GM23338 (cell line): Measurements from ENCODE around the gene DRC1. TPM values are rescaled to one million over a fixed set of nuclear protein-coding genes. Genes with fewer than 3 reads are reported as not detected.

Experiments
- ATAC-seq: fragments of 200-7000 bp; cut with Tn5 transposase; 3 replicates; pipeline ENCODE4 v1.9.1; 2020
- DNase-seq: peaks from one replicate; pipeline ENCODE4 v3.0.0-alpha.2; 2015; ENCODE audit warnings: low spot score
- H2AFZ ChIP-seq: fragments of 200-600 bp; sonication (generic); 2 replicates; pipeline ENCODE4 v1.8.0; 2016; ENCODE audit warnings: antibody characterized with exemption, mild to moderate bottlenecking, moderate library complexity
- H3F3A ChIP-seq: fragments of 200-600 bp; sonication (generic); replicated peaks from 2 replicates; pipeline ENCODE4 v1.8.0; 2017; ENCODE audit warnings: antibody characterized with exemption, mixed run types, low read depth
- H3K27ac ChIP-seq: fragments of 200-600 bp; sonication (generic); 2 replicates; pipeline ENCODE4 v1.6.1; 2016; ENCODE audit warnings: low read depth
- H3K27me3 ChIP-seq: fragments of 200-600 bp; sonication (generic); 2 replicates; pipeline ENCODE4 v1.8.0; 2016; ENCODE audit warnings: mild to moderate bottlenecking, mixed run types, moderate library complexity; ENCODE audit not compliant: insufficient read depth
- H3K36me3 ChIP-seq: fragments of 200-600 bp; sonication (generic); 2 replicates; pipeline ENCODE4 v1.8.0; 2016; ENCODE audit warnings: mild to moderate bottlenecking; ENCODE audit not compliant: insufficient read depth
- H3K4me1 ChIP-seq: fragments of 200-600 bp; sonication (generic); 2 replicates; pipeline ENCODE4 v1.8.0; 2016; ENCODE audit warnings: mild to moderate bottlenecking, moderate library complexity; ENCODE audit not compliant: insufficient read depth
- H3K4me2 ChIP-seq: fragments of 200-600 bp; sonication (generic); 2 replicates; pipeline ENCODE4 v1.7.1; 2017; ENCODE audit warnings: mixed run types
- H3K4me3 ChIP-seq: fragments of 200-600 bp; sonication (generic); 2 replicates; pipeline ENCODE4 v1.6.1; 2016; ENCODE audit warnings: mixed run types
- H3K79me2 ChIP-seq: fragments of 200-600 bp; sonication (generic); replicated peaks from 2 replicates; pipeline ENCODE4 v1.8.0; 2017; ENCODE audit warnings: mild to moderate bottlenecking; ENCODE audit not compliant: insufficient read depth
- H3K9me2 ChIP-seq: fragments of 200-600 bp; sonication (generic); 2 replicates; pipeline ENCODE4 v1.8.0; 2017; ENCODE audit not compliant: insufficient read depth
- H4K20me1 ChIP-seq: fragments of 200-600 bp; sonication (generic); replicated peaks from 2 replicates; pipeline ENCODE4 v1.8.0; 2017; ENCODE audit warnings: mild to moderate bottlenecking; ENCODE audit not compliant: insufficient read depth
- H3K27ac Mint-ChIP-seq: 2 replicates; pipeline ENCODE4 v1.8.0; 2020; ENCODE audit warnings: inconsistent platforms, mild to moderate bottlenecking, moderate library complexity, mixed read lengths
- H3K27me3 Mint-ChIP-seq: 3 replicates; pipeline ENCODE4 v1.8.0; 2022; ENCODE audit warnings: low read depth, mild to moderate bottlenecking, moderate library complexity, mixed read lengths, inconsistent platforms; ENCODE audit not compliant: insufficient read depth, poor library complexity
- H3K36me3 Mint-ChIP-seq: 3 replicates; pipeline ENCODE4 v1.8.0; 2021; ENCODE audit warnings: low read depth, mild to moderate bottlenecking, inconsistent platforms, moderate library complexity, mixed read lengths
- H3K4me1 Mint-ChIP-seq: 3 replicates; pipeline ENCODE4 v1.8.0; 2020; ENCODE audit warnings: mild to moderate bottlenecking, inconsistent platforms, mixed read lengths
- H3K4me3 Mint-ChIP-seq: 3 replicates; pipeline ENCODE4 v1.8.0; 2021; ENCODE audit warnings: moderate library complexity, mild to moderate bottlenecking, inconsistent platforms, mixed read lengths
- H3K9me3 Mint-ChIP-seq: 3 replicates; pipeline ENCODE4 v1.8.0; 2020; ENCODE audit warnings: moderate library complexity, mild to moderate bottlenecking, inconsistent platforms, mixed read lengths
- CREB1 ChIP-seq: fragments of 250-450 bp; sonication (Bioruptor Pico); IDR thresholded peaks from 2 replicates; pipeline ENCODE4 v1.5.0; 2020; ENCODE audit warnings: low read depth, mild to moderate bottlenecking, moderate library complexity
- EZH2 ChIP-seq: fragments of 200-600 bp; sonication (generic); IDR thresholded peaks from one replicate; pipeline ENCODE4 v1.8.0; 2017; ENCODE audit warnings: antibody characterized with exemption, mild to moderate bottlenecking, low read depth; ENCODE audit not compliant: unreplicated experiment
- EZH2phosphoT487 ChIP-seq: fragments of 200-600 bp; sonication (generic); IDR thresholded peaks from one replicate; pipeline ENCODE4 v1.8.1; 2018; ENCODE audit warnings: antibody characterized with exemption; ENCODE audit not compliant: unreplicated experiment
- JUNB ChIP-seq: IDR thresholded peaks from one replicate; pipeline ENCODE4 v1.6.1; 2016; ENCODE audit warnings: antibody characterized with exemption; ENCODE audit not compliant: unreplicated experiment
- NANOG ChIP-seq: IDR thresholded peaks from 2 replicates; pipeline ENCODE4 v1.6.1; 2016; ENCODE audit warnings: antibody characterized with exemption, borderline replicate concordance
- POLR2AphosphoS5 ChIP-seq: IDR thresholded peaks from 2 replicates; pipeline ENCODE4 v1.6.1; 2016; ENCODE audit warnings: antibody characterized with exemption, low read depth
- STAT1 ChIP-seq: IDR thresholded peaks from one replicate; pipeline ENCODE4 v1.6.1; 2016; ENCODE audit warnings: antibody characterized with exemption; ENCODE audit not compliant: unreplicated experiment
- ZNF114 ChIP-seq: fragments of 250-450 bp; sonication (Bioruptor Pico); IDR thresholded peaks from 2 replicates; pipeline ENCODE4 v1.5.0; 2020; ENCODE audit warnings: mild to moderate bottlenecking, moderate library complexity
- ZNF331 ChIP-seq: fragments of 250-450 bp; sonication (Bioruptor Pico); IDR thresholded peaks from 2 replicates; pipeline ENCODE4 v1.5.0; 2020; ENCODE audit warnings: low read depth, mild to moderate bottlenecking, moderate library complexity
- polyA plus RNA-seq: library from polyadenylated mRNA; unstranded; fragments of >200 nt; fragmentation: Nextera tagmentation; extraction: Ambion mirVana; gene quantifications from 2 replicates; pipeline ENCODE4 v1.2.1, GENCODE V29; 2016
- total RNA-seq: library from RNA; depleted of rRNA; stranded (reverse); fragments of >200 nt; shearing (Covaris generic); gene quantifications from 2 replicates; pipeline ENCODE4 v1.2.3, GENCODE V29; 2014
- TF ChIP-seq, protein P1 (sequence below): fragments of 250-450 bp; sonication (Bioruptor Pico); IDR thresholded peaks from 2 replicates; pipeline ENCODE4 v1.5.0; 2020; ENCODE audit warnings: mild to moderate bottlenecking, moderate library complexity
- TF ChIP-seq, protein P2 (sequence below): IDR thresholded peaks from one replicate; pipeline ENCODE4 v1.6.1; 2018; ENCODE audit warnings: antibody characterized with exemption; ENCODE audit not compliant: unreplicated experiment
- TF ChIP-seq, protein P3 (sequence below), 2 experiments: fragments of 200-600 bp in 1 of 2; sonication (generic) in 1 of 2; conservative IDR thresholded peaks; 2 replicates each; pipeline versions ENCODE4 v1.5.1 to v1.6.1; 2016 to 2017; ENCODE audit warnings: antibody characterized with exemption in 2 of 2, low read depth in 2 of 2, mild to moderate bottlenecking in 2 of 2, moderate library complexity in 1 of 2
- TF ChIP-seq, protein P4 (sequence below): IDR thresholded peaks from 2 replicates; pipeline ENCODE4 v1.6.1; 2016; ENCODE audit warnings: antibody characterized with exemption

DRC1 gene
- total and polyA plus RNA-seq, 2 experiments from 2014 or later = 0.45 TPM; not detected in 1

DNA sequence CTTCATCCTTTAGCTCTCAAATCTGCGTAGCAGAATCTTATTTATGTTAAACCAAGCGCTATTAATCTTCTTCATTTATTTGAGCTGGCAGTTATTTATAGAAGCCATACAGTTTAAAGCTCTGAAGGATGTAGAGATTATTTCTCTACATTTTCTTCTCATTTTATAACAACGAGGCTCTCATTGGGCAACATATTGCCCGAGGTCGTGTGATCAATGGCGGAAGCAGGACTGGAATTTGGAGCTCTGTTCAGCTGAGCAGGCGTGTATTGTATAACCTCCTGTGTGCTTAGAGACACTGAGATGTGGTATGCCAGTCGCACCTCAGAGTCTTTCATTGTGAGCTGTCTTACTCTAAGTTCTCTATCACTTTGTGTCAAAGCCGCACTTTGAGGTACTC, 17.5 kb upstream of the DRC1 start:
- Histone ChIP-seq H4K20me1 (peaks cover 12% of the 10 kb centered on the region; the same call in 1 of the 2 replicates), H3K9me2 (no peaks in the 10 kb centered on the region), H3K27ac (no peak overlapping the region), H2AFZ (no peak overlapping the region), H3K36me3 (peaks cover 18% of the 10 kb centered on the region; the same call in 1 of the 2 replicates), H3K4me2 (no peak overlapping the region), H3K4me3 (no peak overlapping the region), H3F3A (no peaks in the 10 kb centered on the region), H3K27me3 (no peaks in the 10 kb centered on the region), H3K79me2 (no peaks in the 10 kb centered on the region; the same call in 1 of the 2 replicates), H3K4me1 (no peaks in the 10 kb centered on the region)
- ATAC-seq = no peak
- Mint-ChIP-seq H3K27ac (no peak overlapping the region), H3K4me3 (no peak overlapping the region), H3K9me3 (no peaks in the 10 kb centered on the region), H3K4me1 (no peaks in the 10 kb centered on the region), H3K36me3 (no peaks in the 10 kb centered on the region; the same call in 2 of the 3 replicates), H3K27me3 (no peaks in the 10 kb centered on the region)
- no peak for TF ChIP-seq CREB1
- no peak for TF ChIP-seq EZH2
- no peak for TF ChIP-seq STAT1
- TF ChIP-seq, protein P1, sequence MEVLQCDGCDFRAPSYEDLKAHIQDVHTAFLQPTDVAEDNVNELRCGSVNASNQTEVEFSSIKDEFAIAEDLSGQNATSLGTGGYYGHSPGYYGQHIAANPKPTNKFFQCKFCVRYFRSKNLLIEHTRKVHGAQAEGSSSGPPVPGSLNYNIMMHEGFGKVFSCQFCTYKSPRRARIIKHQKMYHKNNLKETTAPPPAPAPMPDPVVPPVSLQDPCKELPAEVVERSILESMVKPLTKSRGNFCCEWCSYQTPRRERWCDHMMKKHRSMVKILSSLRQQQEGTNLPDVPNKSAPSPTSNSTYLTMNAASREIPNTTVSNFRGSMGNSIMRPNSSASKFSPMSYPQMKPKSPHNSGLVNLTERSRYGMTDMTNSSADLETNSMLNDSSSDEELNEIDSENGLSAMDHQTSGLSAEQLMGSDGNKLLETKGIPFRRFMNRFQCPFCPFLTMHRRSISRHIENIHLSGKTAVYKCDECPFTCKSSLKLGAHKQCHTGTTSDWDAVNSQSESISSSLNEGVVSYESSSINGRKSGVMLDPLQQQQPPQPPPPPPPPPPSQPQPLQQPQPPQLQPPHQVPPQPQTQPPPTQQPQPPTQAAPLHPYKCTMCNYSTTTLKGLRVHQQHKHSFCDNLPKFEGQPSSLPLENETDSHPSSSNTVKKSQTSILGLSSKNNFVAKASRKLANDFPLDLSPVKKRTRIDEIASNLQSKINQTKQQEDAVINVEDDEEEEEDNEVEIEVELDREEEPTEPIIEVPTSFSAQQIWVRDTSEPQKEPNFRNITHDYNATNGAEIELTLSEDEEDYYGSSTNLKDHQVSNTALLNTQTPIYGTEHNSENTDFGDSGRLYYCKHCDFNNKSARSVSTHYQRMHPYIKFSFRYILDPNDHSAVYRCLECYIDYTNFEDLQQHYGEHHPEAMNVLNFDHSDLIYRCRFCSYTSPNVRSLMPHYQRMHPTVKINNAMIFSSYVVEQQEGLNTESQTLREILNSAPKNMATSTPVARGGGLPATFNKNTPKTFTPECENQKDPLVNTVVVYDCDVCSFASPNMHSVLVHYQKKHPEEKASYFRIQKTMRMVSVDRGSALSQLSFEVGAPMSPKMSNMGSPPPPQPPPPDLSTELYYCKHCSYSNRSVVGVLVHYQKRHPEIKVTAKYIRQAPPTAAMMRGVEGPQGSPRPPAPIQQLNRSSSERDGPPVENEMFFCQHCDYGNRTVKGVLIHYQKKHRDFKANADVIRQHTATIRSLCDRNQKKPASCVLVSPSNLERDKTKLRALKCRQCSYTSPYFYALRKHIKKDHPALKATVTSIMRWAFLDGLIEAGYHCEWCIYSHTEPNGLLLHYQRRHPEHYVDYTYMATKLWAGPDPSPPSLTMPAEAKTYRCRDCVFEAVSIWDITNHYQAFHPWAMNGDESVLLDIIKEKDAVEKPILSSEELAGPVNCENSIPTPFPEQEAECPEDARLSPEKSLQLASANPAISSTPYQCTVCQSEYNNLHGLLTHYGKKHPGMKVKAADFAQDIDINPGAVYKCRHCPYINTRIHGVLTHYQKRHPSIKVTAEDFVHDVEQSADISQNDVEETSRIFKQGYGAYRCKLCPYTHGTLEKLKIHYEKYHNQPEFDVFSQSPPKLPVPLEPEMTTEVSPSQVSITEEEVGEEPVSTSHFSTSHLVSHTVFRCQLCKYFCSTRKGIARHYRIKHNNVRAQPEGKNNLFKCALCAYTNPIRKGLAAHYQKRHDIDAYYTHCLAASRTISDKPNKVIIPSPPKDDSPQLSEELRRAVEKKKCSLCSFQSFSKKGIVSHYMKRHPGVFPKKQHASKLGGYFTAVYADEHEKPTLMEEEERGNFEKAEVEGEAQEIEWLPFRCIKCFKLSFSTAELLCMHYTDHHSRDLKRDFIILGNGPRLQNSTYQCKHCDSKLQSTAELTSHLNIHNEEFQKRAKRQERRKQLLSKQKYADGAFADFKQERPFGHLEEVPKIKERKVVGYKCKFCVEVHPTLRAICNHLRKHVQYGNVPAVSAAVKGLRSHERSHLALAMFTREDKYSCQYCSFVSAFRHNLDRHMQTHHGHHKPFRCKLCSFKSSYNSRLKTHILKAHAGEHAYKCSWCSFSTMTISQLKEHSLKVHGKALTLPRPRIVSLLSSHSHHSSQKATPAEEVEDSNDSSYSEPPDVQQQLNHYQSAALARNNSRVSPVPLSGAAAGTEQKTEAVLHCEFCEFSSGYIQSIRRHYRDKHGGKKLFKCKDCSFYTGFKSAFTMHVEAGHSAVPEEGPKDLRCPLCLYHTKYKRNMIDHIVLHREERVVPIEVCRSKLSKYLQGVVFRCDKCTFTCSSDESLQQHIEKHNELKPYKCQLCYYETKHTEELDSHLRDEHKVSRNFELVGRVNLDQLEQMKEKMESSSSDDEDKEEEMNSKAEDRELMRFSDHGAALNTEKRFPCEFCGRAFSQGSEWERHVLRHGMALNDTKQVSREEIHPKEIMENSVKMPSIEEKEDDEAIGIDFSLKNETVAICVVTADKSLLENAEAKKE (CRISPR knock-in tag) = no peak
- TF ChIP-seq POLR2AphosphoS5 = no peak
- no peak for TF ChIP-seq ZNF114 (CRISPR knock-in tag)
- TF ChIP-seq JUNB = no peak
- TF ChIP-seq, protein P2, sequence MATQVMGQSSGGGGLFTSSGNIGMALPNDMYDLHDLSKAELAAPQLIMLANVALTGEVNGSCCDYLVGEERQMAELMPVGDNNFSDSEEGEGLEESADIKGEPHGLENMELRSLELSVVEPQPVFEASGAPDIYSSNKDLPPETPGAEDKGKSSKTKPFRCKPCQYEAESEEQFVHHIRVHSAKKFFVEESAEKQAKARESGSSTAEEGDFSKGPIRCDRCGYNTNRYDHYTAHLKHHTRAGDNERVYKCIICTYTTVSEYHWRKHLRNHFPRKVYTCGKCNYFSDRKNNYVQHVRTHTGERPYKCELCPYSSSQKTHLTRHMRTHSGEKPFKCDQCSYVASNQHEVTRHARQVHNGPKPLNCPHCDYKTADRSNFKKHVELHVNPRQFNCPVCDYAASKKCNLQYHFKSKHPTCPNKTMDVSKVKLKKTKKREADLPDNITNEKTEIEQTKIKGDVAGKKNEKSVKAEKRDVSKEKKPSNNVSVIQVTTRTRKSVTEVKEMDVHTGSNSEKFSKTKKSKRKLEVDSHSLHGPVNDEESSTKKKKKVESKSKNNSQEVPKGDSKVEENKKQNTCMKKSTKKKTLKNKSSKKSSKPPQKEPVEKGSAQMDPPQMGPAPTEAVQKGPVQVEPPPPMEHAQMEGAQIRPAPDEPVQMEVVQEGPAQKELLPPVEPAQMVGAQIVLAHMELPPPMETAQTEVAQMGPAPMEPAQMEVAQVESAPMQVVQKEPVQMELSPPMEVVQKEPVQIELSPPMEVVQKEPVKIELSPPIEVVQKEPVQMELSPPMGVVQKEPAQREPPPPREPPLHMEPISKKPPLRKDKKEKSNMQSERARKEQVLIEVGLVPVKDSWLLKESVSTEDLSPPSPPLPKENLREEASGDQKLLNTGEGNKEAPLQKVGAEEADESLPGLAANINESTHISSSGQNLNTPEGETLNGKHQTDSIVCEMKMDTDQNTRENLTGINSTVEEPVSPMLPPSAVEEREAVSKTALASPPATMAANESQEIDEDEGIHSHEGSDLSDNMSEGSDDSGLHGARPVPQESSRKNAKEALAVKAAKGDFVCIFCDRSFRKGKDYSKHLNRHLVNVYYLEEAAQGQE = no peak
- TF ChIP-seq NANOG = no peak
- no peak for TF ChIP-seq ZNF331 (CRISPR knock-in tag)
- TF ChIP-seq, protein P3, sequence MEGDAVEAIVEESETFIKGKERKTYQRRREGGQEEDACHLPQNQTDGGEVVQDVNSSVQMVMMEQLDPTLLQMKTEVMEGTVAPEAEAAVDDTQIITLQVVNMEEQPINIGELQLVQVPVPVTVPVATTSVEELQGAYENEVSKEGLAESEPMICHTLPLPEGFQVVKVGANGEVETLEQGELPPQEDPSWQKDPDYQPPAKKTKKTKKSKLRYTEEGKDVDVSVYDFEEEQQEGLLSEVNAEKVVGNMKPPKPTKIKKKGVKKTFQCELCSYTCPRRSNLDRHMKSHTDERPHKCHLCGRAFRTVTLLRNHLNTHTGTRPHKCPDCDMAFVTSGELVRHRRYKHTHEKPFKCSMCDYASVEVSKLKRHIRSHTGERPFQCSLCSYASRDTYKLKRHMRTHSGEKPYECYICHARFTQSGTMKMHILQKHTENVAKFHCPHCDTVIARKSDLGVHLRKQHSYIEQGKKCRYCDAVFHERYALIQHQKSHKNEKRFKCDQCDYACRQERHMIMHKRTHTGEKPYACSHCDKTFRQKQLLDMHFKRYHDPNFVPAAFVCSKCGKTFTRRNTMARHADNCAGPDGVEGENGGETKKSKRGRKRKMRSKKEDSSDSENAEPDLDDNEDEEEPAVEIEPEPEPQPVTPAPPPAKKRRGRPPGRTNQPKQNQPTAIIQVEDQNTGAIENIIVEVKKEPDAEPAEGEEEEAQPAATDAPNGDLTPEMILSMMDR (conservative IDR thresholded peaks at IDR 0.05; ENCODE audit: low read depth in 2 of 2) = no peak
- TF ChIP-seq, protein P4, sequence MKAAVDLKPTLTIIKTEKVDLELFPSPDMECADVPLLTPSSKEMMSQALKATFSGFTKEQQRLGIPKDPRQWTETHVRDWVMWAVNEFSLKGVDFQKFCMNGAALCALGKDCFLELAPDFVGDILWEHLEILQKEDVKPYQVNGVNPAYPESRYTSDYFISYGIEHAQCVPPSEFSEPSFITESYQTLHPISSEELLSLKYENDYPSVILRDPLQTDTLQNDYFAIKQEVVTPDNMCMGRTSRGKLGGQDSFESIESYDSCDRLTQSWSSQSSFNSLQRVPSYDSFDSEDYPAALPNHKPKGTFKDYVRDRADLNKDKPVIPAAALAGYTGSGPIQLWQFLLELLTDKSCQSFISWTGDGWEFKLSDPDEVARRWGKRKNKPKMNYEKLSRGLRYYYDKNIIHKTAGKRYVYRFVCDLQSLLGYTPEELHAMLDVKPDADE = no peak
- TF ChIP-seq EZH2phosphoT487 = no peak
- DNase-seq = no peak
